DOHH2 (cell line): ENCODE results near the gene SUGCT.
A peak's percentile ranks its signal among the peaks of the same experiment; 100 is the strongest.

Experiments
- H3F3A ChIP-seq: fragments of 200-600 bp; sonication (generic), shearing (Covaris generic); 2 replicates; pipeline ENCODE4 v1.6.0; 2016; ENCODE audit warnings: antibody characterized with exemption, mild to moderate bottlenecking; ENCODE audit not compliant: control insufficient read depth, insufficient read depth
- H3K27ac ChIP-seq: fragments of 200-600 bp; sonication (generic); 2 replicates; pipeline ENCODE4 v1.5.1; 2014; ENCODE audit warnings: low read depth, mild to moderate bottlenecking, low read length, moderate library complexity
- H3K27me3 ChIP-seq: fragments of 200-600 bp; sonication (generic); 2 replicates; pipeline ENCODE4 v1.6.1; 2014; ENCODE audit warnings: mild to moderate bottlenecking, low read length, mixed read lengths; ENCODE audit not compliant: control insufficient read depth
- H3K36me3 ChIP-seq: fragments of 200-600 bp; sonication (generic); 2 replicates; pipeline ENCODE4 v1.6.1; 2014; ENCODE audit warnings: mild to moderate bottlenecking, low read length, moderate library complexity, mixed read lengths; ENCODE audit not compliant: control insufficient read depth
- H3K4me1 ChIP-seq: fragments of 200-600 bp; sonication (generic); 2 replicates; pipeline ENCODE4 v1.6.1; 2014; ENCODE audit warnings: mild to moderate bottlenecking, low read length, mixed read lengths; ENCODE audit not compliant: control insufficient read depth
- H3K4me2 ChIP-seq: fragments of 200-600 bp; sonication (generic); 2 replicates; pipeline ENCODE4 v1.6.0; 2014; ENCODE audit warnings: mild to moderate bottlenecking, low read length, moderate library complexity
- H3K4me3 ChIP-seq: fragments of 200-600 bp; sonication (generic); 2 replicates; pipeline ENCODE4 v1.5.1; 2014; ENCODE audit warnings: mild to moderate bottlenecking, low read length, mixed read lengths
- H3K79me2 ChIP-seq: fragments of 200-600 bp; sonication (generic); 2 replicates; pipeline ENCODE4 v1.6.1; 2014; ENCODE audit warnings: mild to moderate bottlenecking, low read length, mixed read lengths; ENCODE audit not compliant: control insufficient read depth
- H3K9me2 ChIP-seq: fragments of 200-600 bp; sonication (generic); replicated peaks from 2 replicates; pipeline ENCODE4 v1.6.1; 2014; ENCODE audit warnings: mild to moderate bottlenecking, low read length, mixed read lengths; ENCODE audit not compliant: control insufficient read depth
- H3K9me3 ChIP-seq: fragments of 200-600 bp; sonication (generic); 2 replicates; pipeline ENCODE4 v1.6.1; 2014; ENCODE audit warnings: antibody characterized with exemption, low read length, mixed read lengths; ENCODE audit not compliant: control insufficient read depth, insufficient read depth
- H4K20me1 ChIP-seq: fragments of 200-600 bp; sonication (generic); 2 replicates; pipeline ENCODE4 v1.6.0; 2014; ENCODE audit warnings: low read depth, mild to moderate bottlenecking, antibody characterized with exemption, low read length, moderate library complexity; ENCODE audit not compliant: control insufficient read depth, insufficient read depth
- EZH2phosphoT487 ChIP-seq: fragments of 200-600 bp; sonication (generic); IDR thresholded peaks from 2 replicates; pipeline ENCODE4 v1.6.1; 2017; ENCODE audit warnings: borderline replicate concordance, mild to moderate bottlenecking, antibody characterized with exemption, low read length, moderate library complexity, mixed read lengths
- TF ChIP-seq, protein P1 (sequence below): fragments of 200-600 bp; sonication (generic); IDR thresholded peaks from one replicate; pipeline ENCODE4 v1.5.1; 2014; ENCODE audit warnings: antibody characterized with exemption, mild to moderate bottlenecking, low read depth, low read length; ENCODE audit not compliant: poor library complexity, severe bottlenecking

The SUGCT gene

DNA sequence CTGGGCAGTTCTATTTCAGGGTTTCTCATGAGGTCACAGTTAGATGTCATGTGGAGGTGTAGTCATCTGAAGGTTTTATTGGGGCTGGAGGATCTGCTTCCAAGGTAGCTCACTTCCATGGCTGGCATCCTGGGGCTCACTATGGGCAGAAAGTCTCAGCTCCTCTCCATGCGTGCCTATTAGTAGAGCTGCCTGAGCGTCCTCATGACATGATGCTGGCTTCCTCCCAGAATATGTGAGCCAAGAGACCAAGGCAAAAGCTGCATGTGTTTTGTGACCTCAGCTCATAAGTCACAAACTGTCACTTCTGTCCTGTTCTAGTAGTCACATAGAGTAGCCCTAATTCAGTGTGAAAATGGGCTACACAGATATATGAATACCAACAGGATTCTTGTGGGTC is 524.4 kb downstream of the SUGCT start:
- no peaks in the 10 kb centered on the region for H3K4me1 ChIP-seq
- H3F3A ChIP-seq: no peaks in the 10 kb centered on the region
- H3K9me2 ChIP-seq: no peaks in the 10 kb centered on the region
- H4K20me1 ChIP-seq: no peaks in the 10 kb centered on the region
- no peak overlapping the region for H3K4me3 ChIP-seq
- no peaks in the 10 kb centered on the region for H3K79me2 ChIP-seq
- H3K4me2 ChIP-seq: no peak overlapping the region
- H3K27ac ChIP-seq: no peak overlapping the region
- no peaks in the 10 kb centered on the region for H3K27me3 ChIP-seq
- no peaks in the 10 kb centered on the region for H3K9me3 ChIP-seq
- TF ChIP-seq, protein P1, sequence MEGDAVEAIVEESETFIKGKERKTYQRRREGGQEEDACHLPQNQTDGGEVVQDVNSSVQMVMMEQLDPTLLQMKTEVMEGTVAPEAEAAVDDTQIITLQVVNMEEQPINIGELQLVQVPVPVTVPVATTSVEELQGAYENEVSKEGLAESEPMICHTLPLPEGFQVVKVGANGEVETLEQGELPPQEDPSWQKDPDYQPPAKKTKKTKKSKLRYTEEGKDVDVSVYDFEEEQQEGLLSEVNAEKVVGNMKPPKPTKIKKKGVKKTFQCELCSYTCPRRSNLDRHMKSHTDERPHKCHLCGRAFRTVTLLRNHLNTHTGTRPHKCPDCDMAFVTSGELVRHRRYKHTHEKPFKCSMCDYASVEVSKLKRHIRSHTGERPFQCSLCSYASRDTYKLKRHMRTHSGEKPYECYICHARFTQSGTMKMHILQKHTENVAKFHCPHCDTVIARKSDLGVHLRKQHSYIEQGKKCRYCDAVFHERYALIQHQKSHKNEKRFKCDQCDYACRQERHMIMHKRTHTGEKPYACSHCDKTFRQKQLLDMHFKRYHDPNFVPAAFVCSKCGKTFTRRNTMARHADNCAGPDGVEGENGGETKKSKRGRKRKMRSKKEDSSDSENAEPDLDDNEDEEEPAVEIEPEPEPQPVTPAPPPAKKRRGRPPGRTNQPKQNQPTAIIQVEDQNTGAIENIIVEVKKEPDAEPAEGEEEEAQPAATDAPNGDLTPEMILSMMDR: no peak
- no peak for TF ChIP-seq EZH2phosphoT487
- H3K36me3 ChIP-seq: no peaks in the 10 kb centered on the region

DNA sequence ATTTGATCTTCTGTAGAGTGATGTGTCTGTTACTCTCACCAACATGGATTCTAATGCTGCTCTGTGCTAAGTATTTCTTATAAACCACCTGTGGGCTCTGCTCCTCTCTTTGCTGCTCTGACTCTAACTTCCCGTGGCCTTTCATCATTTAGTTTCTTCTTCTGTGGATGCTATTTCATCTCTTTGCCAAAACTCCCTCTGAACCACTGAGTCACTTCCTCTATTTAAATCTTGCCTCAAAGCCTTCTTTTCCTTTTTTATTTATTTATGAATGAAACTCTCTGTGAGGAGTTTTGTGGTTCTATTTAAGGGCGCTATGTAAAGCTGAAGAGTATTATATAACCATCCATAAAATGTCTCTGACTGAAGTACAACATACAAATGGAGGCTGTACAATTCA is 538.5 kb downstream of the SUGCT start:
- TF ChIP-seq, protein P1: no peak
- no peak for TF ChIP-seq EZH2phosphoT487
- no peaks in the 10 kb centered on the region for H3K27me3 ChIP-seq
- H3K27ac ChIP-seq: no peak overlapping the region
- H3K9me3 ChIP-seq: 0 out of 2 replicates have a peak, but pooled peaks cover 3% of the 10 kb centered on the region
- no peaks in the 10 kb centered on the region for H3K9me2 ChIP-seq
- H3K79me2 ChIP-seq: no peaks in the 10 kb centered on the region
- no peaks in the 10 kb centered on the region for H3F3A ChIP-seq
- 0 out of 2 replicates have a peak overlapping the region, but pooled peaks have one; percentile 3 for H3K4me2 ChIP-seq
- H4K20me1 ChIP-seq: no peaks in the 10 kb centered on the region
- H3K4me1 ChIP-seq: peaks cover 9% of the 10 kb centered on the region
- no peaks in the 10 kb centered on the region for H3K36me3 ChIP-seq
- H3K4me3 ChIP-seq: no peak overlapping the region

DNA sequence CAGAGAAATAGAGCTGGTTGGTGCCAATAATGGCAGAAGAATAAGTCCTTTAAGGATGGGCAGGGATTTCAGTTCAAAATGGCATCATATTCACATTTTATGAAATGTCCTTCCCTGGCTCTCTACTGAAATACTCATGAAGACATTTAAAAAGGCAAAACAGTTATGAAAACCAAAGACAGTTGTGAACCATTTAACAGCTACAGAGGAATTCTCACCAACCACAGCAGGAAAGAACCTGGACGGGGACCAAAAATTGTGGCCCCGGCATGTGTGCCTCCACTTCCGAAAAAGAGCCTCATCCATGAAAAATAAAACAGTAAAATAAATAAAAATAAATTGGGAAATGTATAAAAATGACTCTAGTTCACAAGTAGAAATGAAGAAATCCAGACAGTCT is 539.5 kb downstream of the SUGCT start:
- Histone ChIP-seq H3K4me3 (no peak overlapping the region), H3K36me3 (no peaks in the 10 kb centered on the region), H3K79me2 (no peaks in the 10 kb centered on the region), H3K27ac (no peak overlapping the region), H3K4me1 (peaks cover 9% of the 10 kb centered on the region), H4K20me1 (no peaks in the 10 kb centered on the region), H3K9me2 (no peaks in the 10 kb centered on the region), H3F3A (no peaks in the 10 kb centered on the region), H3K9me3 (no peaks in the 10 kb centered on the region), H3K4me2 (no peak overlapping the region), H3K27me3 (no peaks in the 10 kb centered on the region)
- TF ChIP-seq, protein P1: no peak
- no peak for TF ChIP-seq EZH2phosphoT487
